ENCODE results near the gene HBD.

HBD gene

DNA sequence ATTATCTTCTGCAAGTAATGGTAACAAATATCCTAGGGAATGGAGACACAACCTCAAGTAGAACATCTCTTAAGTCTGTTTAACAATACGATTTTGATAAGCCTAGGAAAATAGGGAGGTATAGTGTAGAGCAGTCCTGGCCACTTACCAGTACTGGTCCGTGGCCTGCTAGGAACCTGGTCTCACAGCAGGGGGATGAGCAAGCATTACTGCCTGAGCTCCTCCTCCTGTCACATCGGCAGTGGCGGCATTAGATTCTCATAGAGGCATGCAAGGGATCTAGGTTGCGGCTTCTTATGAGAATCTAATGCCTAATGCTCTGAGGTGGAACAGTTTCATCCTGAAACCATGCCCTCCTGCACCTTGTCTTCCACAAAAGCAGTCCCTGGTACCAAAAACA lies 38.2 kb downstream of the HBD start:
- Histone ChIP-seq H3K9ac (ENCODE audit: low read depth in 1 of 2, low read length in 2 of 2) (no peak overlapping the region), H3K27me3 (ENCODE audit: control insufficient read depth in 2 of 2, insufficient read depth in 2 of 2, low read length in 2 of 2) (no peaks in the 10 kb centered on the region), H3K4me1 (ENCODE audit: control insufficient read depth in 2 of 2, insufficient read depth in 2 of 2, low read length in 2 of 2) (no peaks in the 10 kb centered on the region), H3K27ac (ENCODE audit: low read depth in 2 of 2, low read length in 2 of 2) (no peak overlapping the region), H3K36me3 (ENCODE audit: control insufficient read depth in 2 of 2, insufficient read depth in 2 of 2, low read length in 2 of 2) (no peaks in the 10 kb centered on the region), H3K9me3 (ENCODE audit: control insufficient read depth in 2 of 2, low read length in 2 of 2) (no peaks in the 10 kb centered on the region), H3K4me3 (ENCODE audit: low read length in 2 of 2) (no peak overlapping the region)

- no peaks in the 10 kb centered on the region for H3K36me3 ChIP-seq (ENCODE audit: control insufficient read depth in 2 of 2, insufficient read depth in 2 of 2, low read length in 2 of 2)
- no peaks in the 10 kb centered on the region for H3K4me1 ChIP-seq (ENCODE audit: control insufficient read depth in 2 of 2, insufficient read depth in 2 of 2, low read length in 2 of 2)
- H3K9ac ChIP-seq (ENCODE audit: low read depth in 1 of 2, low read length in 2 of 2) = no peak overlapping the region
- no peaks in the 10 kb centered on the region for H3K27me3 ChIP-seq (ENCODE audit: control insufficient read depth in 2 of 2, insufficient read depth in 2 of 2, low read length in 2 of 2)
- H3K9me3 ChIP-seq (ENCODE audit: control insufficient read depth in 2 of 2, low read length in 2 of 2) = no peaks in the 10 kb centered on the region
- no peak overlapping the region for H3K27ac ChIP-seq (ENCODE audit: low read depth in 2 of 2, low read length in 2 of 2)
- H3K4me3 ChIP-seq (ENCODE audit: low read length in 2 of 2) = no peak overlapping the region
Measured at GRCh38 chr11:5192738-5193137, 41.5 kb downstream of the HBD start.

DNA sequence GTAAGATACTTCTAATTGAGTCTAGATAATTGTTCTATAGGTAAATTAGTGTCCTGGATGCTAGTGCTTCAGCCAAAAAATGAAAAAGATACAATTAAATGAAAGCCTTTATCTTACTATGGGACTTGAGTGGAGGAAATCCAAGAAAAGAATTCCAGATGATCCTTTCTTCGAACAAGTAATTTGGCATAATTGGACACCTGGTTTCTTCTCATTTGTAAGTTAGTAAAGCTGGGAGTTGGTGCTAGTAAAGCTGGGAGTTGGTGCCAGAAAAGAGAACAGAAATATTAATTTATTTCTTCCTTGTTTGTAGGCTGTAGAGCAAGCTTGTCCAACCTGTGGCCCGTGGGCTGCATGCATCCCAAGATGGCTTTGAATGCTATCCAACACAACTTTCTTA lies 46.1 kb downstream of the HBD start:
- no peaks in the 10 kb centered on the region for H3K9me3 ChIP-seq (ENCODE audit: control insufficient read depth in 2 of 2, low read length in 2 of 2)
- H3K4me3 ChIP-seq (ENCODE audit: low read length in 2 of 2) = no peak overlapping the region
- H3K9ac ChIP-seq (ENCODE audit: low read depth in 1 of 2, low read length in 2 of 2) = no peak overlapping the region
- no peaks in the 10 kb centered on the region for H3K4me1 ChIP-seq (ENCODE audit: control insufficient read depth in 2 of 2, insufficient read depth in 2 of 2, low read length in 2 of 2)
- H3K27me3 ChIP-seq (ENCODE audit: control insufficient read depth in 2 of 2, insufficient read depth in 2 of 2, low read length in 2 of 2) = no peaks in the 10 kb centered on the region
- H3K27ac ChIP-seq (ENCODE audit: low read depth in 2 of 2, low read length in 2 of 2) = no peak overlapping the region
- no peaks in the 10 kb centered on the region for H3K36me3 ChIP-seq (ENCODE audit: control insufficient read depth in 2 of 2, insufficient read depth in 2 of 2, low read length in 2 of 2)
